Gastroesophageal sphincter (tissue), 4 donors: ENCODE data around the gene SPG21. TPM values are rescaled to one million over a fixed set of nuclear protein-coding genes. Genes with fewer than 3 reads are reported as not detected.
A peak's percentile ranks its signal among the peaks of the same experiment; 100 is the strongest.

Experiments
- ATAC-seq: fragments of 150-250 bp; one replicate; pipeline ENCODE4 v1.9.1; 2016; ENCODE audit warnings: mild to moderate bottlenecking, moderate library complexity
- H3K27ac ChIP-seq, 4 donors: fragments of 200-600 bp; sonication (generic) in 3 of 4; 1 replicate in 3 of 4; 2 replicates in 1 of 4; pipeline ENCODE4 v1.5.1; 2016 to 2019
- H3K27me3 ChIP-seq: fragments of 200-600 bp; sonication (generic); one replicate; pipeline ENCODE4 v1.5.1; 2019
- H3K36me3 ChIP-seq, 2 donors: fragments of 200-600 bp; sonication (generic); one replicate each; pipeline ENCODE4 v1.5.1; 2019; ENCODE audit warnings: control low read depth in 1 of 2
- H3K4me1 ChIP-seq, 3 donors: fragments of 200-600 bp; sonication (generic); 1 replicate in 2 of 3; 2 replicates in 1 of 3; pipeline ENCODE4 v1.5.1; 2016 to 2019; ENCODE audit warnings: control low read depth in 2 of 3
- H3K4me3 ChIP-seq, 2 donors: fragments of 200-600 bp; sonication (generic); one replicate each; pipeline ENCODE4 v1.5.1; 2019; ENCODE audit warnings: mild to moderate bottlenecking in 1 of 2, moderate library complexity in 1 of 2
- H3K9me3 ChIP-seq, 3 donors: fragments of 200-600 bp; sonication (generic); one replicate each; pipeline ENCODE4 v1.5.1; 2017 to 2019; ENCODE audit warnings: control low read depth in 2 of 3
- EP300 ChIP-seq: sonication (generic); formaldehyde crosslinking; IDR thresholded peaks from one replicate; pipeline ENCODE4 v1.6.1; 2017; ENCODE audit warnings: antibody characterized with exemption, mild to moderate bottlenecking
- POLR2A ChIP-seq, 2 donors: fragments of 450-650 bp; IDR thresholded peaks; one replicate each; pipeline ENCODE4 v1.6.1; 2017; ENCODE audit warnings: antibody characterized with exemption in 2 of 2, mild to moderate bottlenecking in 2 of 2, moderate library complexity in 1 of 2
- POLR2AphosphoS5 ChIP-seq: sonication (generic); formaldehyde crosslinking; IDR thresholded peaks from one replicate; pipeline ENCODE4 v1.6.1; 2017; ENCODE audit warnings: antibody characterized with exemption
- WGBS, 2 donors: methylation state at CpG; one replicate each; pipeline ENCODE4 v1.1.5; 2018; ENCODE audit warnings: low coverage in 1 of 2; 5-methylcytosine and 5-hydroxymethylcytosine counted together
- total RNA-seq, 4 donors: library from RNA; depleted of rRNA; stranded (reverse); fragments of >200 nt; gene quantifications; one replicate each; pipeline ENCODE4 v1.1.0, GENCODE V29; 2016
- TF ChIP-seq, protein P1 (sequence below), 4 experiments: fragments of 200-600 bp in 2 of 4; fragments of 450-650 bp in 2 of 4; sonication (generic) in 1 of 4; IDR thresholded peaks; one replicate each; pipeline ENCODE4 v1.5.1; 2017 to 2019; ENCODE audit warnings: antibody characterized with exemption in 4 of 4, mild to moderate bottlenecking in 2 of 4, moderate library complexity in 2 of 4

The SPG21 gene
- total RNA-seq, 4 donors from 2014 or later, result 79.1 to 94.9 (median 86.9) TPM

DNA sequence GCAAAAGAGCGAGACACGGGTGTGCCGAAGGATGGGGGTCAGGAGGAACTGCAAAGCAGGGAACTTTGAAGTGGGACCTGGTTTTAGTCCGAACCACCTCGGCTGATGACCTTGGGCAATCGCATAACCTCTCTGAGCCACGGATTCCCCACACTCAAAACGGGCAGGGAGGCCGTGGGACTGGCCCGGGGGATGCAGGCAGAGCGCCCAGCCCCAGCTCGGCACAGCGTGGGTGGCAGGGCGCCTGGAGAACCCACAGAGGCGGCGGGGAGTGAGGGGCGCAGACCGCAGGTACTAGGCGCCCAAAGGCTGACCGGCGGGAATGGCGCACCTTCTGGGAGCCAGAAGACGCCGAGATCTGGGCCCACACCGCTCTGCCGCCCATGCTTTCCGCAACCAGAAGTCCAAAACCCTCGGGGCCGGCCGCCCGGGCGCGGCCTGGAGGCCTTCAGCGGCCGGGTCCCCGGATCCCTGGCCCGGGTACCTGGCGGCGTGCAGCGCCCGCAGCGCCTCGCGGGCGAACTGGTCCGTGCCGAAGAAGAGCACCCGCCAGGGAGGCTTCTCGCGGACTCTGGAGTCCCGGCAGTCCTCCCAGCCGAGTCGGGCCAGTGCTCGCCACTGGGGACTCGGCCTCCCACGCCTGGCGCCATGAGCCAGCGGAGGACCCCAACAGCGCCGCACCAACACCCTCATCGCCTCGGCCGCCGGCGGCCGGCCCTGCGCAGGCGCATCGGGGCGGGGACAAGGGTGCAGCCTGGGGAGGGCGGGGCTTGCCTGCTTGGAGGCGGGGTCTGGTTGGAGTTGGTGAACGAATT, 39.4 kb upstream of the SPG21 start, which contains the start of gene MTFMT:
Gene MTFMT (minus strand): TSS at position 719 of the 815 bp plus-strand sequence. CDS start 26 bp downstream, at position 693.
- no peaks in the 10 kb centered on the region for H3K27me3 ChIP-seq
- no peaks in the 10 kb centered on the region for H3K9me3 ChIP-seq
- peak; percentile 92 for ATAC-seq
- H3K36me3 ChIP-seq, result peaks cover 0 to 27% of the 10 kb centered on the region in 2 donors
- TF ChIP-seq, protein P1, sequence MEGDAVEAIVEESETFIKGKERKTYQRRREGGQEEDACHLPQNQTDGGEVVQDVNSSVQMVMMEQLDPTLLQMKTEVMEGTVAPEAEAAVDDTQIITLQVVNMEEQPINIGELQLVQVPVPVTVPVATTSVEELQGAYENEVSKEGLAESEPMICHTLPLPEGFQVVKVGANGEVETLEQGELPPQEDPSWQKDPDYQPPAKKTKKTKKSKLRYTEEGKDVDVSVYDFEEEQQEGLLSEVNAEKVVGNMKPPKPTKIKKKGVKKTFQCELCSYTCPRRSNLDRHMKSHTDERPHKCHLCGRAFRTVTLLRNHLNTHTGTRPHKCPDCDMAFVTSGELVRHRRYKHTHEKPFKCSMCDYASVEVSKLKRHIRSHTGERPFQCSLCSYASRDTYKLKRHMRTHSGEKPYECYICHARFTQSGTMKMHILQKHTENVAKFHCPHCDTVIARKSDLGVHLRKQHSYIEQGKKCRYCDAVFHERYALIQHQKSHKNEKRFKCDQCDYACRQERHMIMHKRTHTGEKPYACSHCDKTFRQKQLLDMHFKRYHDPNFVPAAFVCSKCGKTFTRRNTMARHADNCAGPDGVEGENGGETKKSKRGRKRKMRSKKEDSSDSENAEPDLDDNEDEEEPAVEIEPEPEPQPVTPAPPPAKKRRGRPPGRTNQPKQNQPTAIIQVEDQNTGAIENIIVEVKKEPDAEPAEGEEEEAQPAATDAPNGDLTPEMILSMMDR (IDR thresholded peaks at IDR 0.05), result peak in 3 of 4 experiments; percentile 27 to 39 (median 36)
- TF ChIP-seq POLR2AphosphoS5 (peak; percentile 96), EP300 (no peak), POLR2A (IDR thresholded peaks at IDR 0.05) (peak; percentile 90 to 93)
- H3K27ac ChIP-seq, result peak within 1 kb of the TSS; percentile 11 to 89 (median 69)
- peak within 1 kb of the TSS; percentile 52 to 93 for H3K4me3 ChIP-seq
- peaks cover 3 to 38% (median 14%) of the 10 kb centered on the region in 3 donors for H3K4me1 ChIP-seq
- 0 to 2% methylated on average over 12 to 21 of the region's 73 CpGs for WGBS, 2 donors

DNA sequence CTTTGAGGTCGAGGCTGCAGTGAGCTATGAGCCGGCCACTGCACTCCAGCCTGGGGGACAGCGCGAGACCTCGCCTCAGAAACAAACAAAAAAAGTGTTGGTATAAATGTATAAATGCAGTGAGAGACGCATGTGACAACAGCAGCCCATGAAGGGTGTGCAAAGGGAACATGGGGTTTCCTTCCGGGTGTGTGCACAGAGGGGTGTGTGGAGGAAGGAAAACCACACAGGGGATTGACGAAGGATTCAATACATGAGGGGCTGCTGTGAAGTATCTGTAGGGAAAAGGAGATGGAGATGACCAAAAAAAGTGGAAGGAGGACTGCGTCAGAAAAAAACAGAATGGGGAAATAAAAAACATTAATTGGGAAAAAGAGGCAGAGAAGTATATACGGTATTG, 38.6 kb upstream of the SPG21 start:
- 20 to 46% methylated on average over 2 to 10 of the region's 10 CpGs for WGBS, 2 donors
- no peak for ATAC-seq
- Histone ChIP-seq H3K36me3 (peaks cover 0 to 35% of the 10 kb centered on the region in 2 donors), H3K27ac (peak overlapping the region in 1 of 4 donors; percentile 86), H3K27me3 (no peaks in the 10 kb centered on the region), H3K4me1 (peaks cover 3 to 31% (median 10%) of the 10 kb centered on the region in 3 donors), H3K4me3 (peak overlapping the region; percentile 52 to 93), H3K9me3 (no peaks in the 10 kb centered on the region)
- TF ChIP-seq EP300, result no peak
- TF ChIP-seq POLR2AphosphoS5, result no peak
- TF ChIP-seq, protein P1 (IDR thresholded peaks at IDR 0.05), result no peak
- no peak for TF ChIP-seq POLR2A (IDR thresholded peaks at IDR 0.05)

DNA sequence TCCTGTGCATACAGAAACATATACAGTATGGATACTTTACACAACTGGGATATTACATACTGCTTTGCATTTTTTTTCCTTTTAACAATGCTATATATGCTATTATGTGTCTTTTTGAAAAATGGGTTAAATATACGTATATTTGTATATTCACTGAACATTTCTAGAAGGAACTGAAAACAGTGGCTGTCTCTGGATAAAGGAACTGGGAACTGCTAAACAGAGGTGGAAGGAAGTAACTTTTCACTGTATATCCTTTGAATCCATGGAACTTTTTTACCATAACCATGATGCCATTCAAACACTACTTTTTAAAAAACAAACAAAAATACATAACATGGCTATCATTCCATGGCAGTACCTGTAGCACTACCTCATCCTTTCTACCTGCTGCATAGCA, 37.9 kb upstream of the SPG21 start:
- WGBS, 2 donors, result 47 to 58% methylated on average over 1 of the region's 1 CpG
- no peaks in the 10 kb centered on the region for H3K9me3 ChIP-seq
- H3K27ac ChIP-seq, result peak overlapping the region in 1 of 4 donors; percentile 86
- peaks cover 0 to 37% of the 10 kb centered on the region in 2 donors for H3K36me3 ChIP-seq
- H3K27me3 ChIP-seq, result no peaks in the 10 kb centered on the region
- H3K4me3 ChIP-seq, result no peak overlapping the region
- no peak for ATAC-seq
- TF ChIP-seq POLR2AphosphoS5 (no peak), POLR2A (IDR thresholded peaks at IDR 0.05) (no peak), EP300 (no peak)
- TF ChIP-seq, protein P1 (IDR thresholded peaks at IDR 0.05), result no peak
- H3K4me1 ChIP-seq, result peaks cover 3 to 26% (median 10%) of the 10 kb centered on the region in 3 donors

DNA sequence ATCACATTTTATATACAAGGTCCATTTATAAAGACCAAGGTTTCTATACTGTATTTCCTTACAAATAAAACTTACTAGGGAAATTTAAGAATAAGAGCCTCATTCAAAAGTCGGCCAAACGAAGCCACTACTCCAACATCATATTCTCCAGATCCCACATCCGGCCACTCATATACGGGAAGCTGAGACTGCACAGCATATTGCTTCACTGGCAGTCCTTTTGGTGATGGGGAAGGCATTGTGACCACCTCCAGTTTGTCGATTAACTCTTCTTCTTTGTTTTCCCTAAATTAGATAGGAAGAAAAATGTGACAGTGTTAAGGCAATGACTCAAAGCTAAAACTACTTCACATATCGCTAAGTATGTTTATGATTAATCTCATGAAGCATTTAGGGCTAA, 37.0 kb upstream of the SPG21 start:
- TF ChIP-seq EP300, result no peak
- TF ChIP-seq POLR2AphosphoS5, result no peak
- TF ChIP-seq, protein P1 (IDR thresholded peaks at IDR 0.05), result no peak
- no peak for TF ChIP-seq POLR2A (IDR thresholded peaks at IDR 0.05)
- Histone ChIP-seq H3K4me3 (no peak overlapping the region), H3K4me1 (peaks cover 3 to 26% (median 10%) of the 10 kb centered on the region in 3 donors), H3K36me3 (peaks cover 0 to 40% of the 10 kb centered on the region in 2 donors), H3K27ac (no peak overlapping the region), H3K27me3 (no peaks in the 10 kb centered on the region), H3K9me3 (no peaks in the 10 kb centered on the region)
- WGBS, 2 donors, result 77 to 80% methylated on average over 4 to 6 of the region's 6 CpGs
- no peak for ATAC-seq
